Measurements from ENCODE around the gene PLCB4. TPM values are rescaled to one million over a fixed set of nuclear protein-coding genes. Genes with fewer than 3 reads are reported as not detected.

Gene PLCB4
- total RNA-seq, 1 donor from 2014 or later = 10.5 TPM

GRCh38 chr20:9439806-9440205, 370.9 kb downstream of the PLCB4 start:
- no peak overlapping the region for H3K4me3 Mint-ChIP-seq (ENCODE audit: unreplicated experiment)

GRCh38 chr20:9440892-9441291, 372.0 kb downstream of the PLCB4 start:
- H3K27me3 Mint-ChIP-seq (ENCODE audit: unreplicated experiment) = peaks cover 8% of the 10 kb centered on the region
- no peak for DNase-seq (ENCODE audit: low spot score)
- H3K36me3 Mint-ChIP-seq (ENCODE audit: low read depth, unreplicated experiment) = peaks cover 35% of the 10 kb centered on the region
- peaks cover 3% of the 10 kb centered on the region for H3K9me3 Mint-ChIP-seq (ENCODE audit: unreplicated experiment)
- TF ChIP-seq, protein P1, sequence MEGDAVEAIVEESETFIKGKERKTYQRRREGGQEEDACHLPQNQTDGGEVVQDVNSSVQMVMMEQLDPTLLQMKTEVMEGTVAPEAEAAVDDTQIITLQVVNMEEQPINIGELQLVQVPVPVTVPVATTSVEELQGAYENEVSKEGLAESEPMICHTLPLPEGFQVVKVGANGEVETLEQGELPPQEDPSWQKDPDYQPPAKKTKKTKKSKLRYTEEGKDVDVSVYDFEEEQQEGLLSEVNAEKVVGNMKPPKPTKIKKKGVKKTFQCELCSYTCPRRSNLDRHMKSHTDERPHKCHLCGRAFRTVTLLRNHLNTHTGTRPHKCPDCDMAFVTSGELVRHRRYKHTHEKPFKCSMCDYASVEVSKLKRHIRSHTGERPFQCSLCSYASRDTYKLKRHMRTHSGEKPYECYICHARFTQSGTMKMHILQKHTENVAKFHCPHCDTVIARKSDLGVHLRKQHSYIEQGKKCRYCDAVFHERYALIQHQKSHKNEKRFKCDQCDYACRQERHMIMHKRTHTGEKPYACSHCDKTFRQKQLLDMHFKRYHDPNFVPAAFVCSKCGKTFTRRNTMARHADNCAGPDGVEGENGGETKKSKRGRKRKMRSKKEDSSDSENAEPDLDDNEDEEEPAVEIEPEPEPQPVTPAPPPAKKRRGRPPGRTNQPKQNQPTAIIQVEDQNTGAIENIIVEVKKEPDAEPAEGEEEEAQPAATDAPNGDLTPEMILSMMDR (IDR thresholded peaks at IDR 0.05; ENCODE audit: unreplicated experiment) = no peak
- no peak overlapping the region for H3K4me3 Mint-ChIP-seq (ENCODE audit: unreplicated experiment)
- H3K27ac Mint-ChIP-seq (ENCODE audit: unreplicated experiment) = no peak overlapping the region
- H3K4me1 Mint-ChIP-seq (ENCODE audit: unreplicated experiment) = no peaks in the 10 kb centered on the region

More at GRCh38 chr20:9439806-9440205, 370.9 kb downstream of the PLCB4 start:
- Mint-ChIP-seq H3K36me3 (ENCODE audit: low read depth, unreplicated experiment) (peaks cover 35% of the 10 kb centered on the region), H3K27me3 (ENCODE audit: unreplicated experiment) (peaks cover 8% of the 10 kb centered on the region), H3K4me1 (ENCODE audit: unreplicated experiment) (no peaks in the 10 kb centered on the region), H3K9me3 (ENCODE audit: unreplicated experiment) (peaks cover 3% of the 10 kb centered on the region), H3K27ac (ENCODE audit: unreplicated experiment) (no peak overlapping the region)
- no peak for DNase-seq (ENCODE audit: low spot score)
- TF ChIP-seq, protein P1 (IDR thresholded peaks at IDR 0.05; ENCODE audit: unreplicated experiment) = no peak

DNA sequence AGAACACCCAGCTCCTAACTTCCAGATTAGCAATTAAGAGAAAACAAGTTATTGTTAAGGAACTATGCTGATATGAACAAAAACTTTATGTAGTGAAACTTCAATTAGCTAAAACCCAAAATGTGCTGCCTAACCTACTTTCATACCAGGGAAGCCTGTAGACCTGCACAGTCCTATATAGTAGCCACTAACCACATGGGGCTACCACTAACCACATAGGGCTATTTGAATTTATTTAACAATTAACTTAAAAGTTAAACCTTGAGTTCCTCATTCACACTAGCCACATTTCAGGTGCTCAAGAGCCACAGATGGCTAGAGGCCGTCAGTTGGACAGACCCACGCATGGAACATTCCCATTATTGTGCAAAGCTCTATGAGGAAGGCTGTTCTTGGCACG, 373.1 kb downstream of the PLCB4 start:
- no peak overlapping the region for H3K27ac Mint-ChIP-seq (ENCODE audit: unreplicated experiment)
- no peaks in the 10 kb centered on the region for H3K4me1 Mint-ChIP-seq (ENCODE audit: unreplicated experiment)
- H3K36me3 Mint-ChIP-seq (ENCODE audit: low read depth, unreplicated experiment) = peaks cover 35% of the 10 kb centered on the region
- no peak overlapping the region for H3K4me3 Mint-ChIP-seq (ENCODE audit: unreplicated experiment)
- peaks cover 8% of the 10 kb centered on the region for H3K27me3 Mint-ChIP-seq (ENCODE audit: unreplicated experiment)
- TF ChIP-seq, protein P1 (IDR thresholded peaks at IDR 0.05; ENCODE audit: unreplicated experiment) = no peak
- DNase-seq (ENCODE audit: low spot score) = no peak
- peaks cover 3% of the 10 kb centered on the region for H3K9me3 Mint-ChIP-seq (ENCODE audit: unreplicated experiment)

DNA sequence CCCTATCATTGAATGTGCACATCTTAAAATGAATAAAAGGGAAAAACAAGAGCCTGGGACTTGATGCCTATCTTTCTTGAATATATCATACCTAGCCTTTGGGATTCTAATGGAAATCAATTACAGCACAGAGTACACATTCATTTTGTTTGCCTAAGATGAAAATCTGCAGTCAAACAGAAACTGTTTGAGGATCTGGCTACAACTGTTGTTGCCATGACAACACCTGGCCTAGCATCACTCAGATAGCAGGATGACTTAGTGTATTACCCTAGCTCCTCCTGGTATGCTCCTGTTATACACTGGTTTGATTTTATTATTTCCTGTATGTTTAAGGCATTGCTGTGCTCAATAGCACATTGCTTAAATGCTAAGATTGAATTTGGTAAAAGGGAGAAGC, 374.0 kb downstream of the PLCB4 start:
- peaks cover 6% of the 10 kb centered on the region for H3K27me3 Mint-ChIP-seq (ENCODE audit: unreplicated experiment)
- peaks cover 3% of the 10 kb centered on the region for H3K9me3 Mint-ChIP-seq (ENCODE audit: unreplicated experiment)
- DNase-seq (ENCODE audit: low spot score) = no peak
- TF ChIP-seq, protein P1 (IDR thresholded peaks at IDR 0.05; ENCODE audit: unreplicated experiment) = no peak
- H3K27ac Mint-ChIP-seq (ENCODE audit: unreplicated experiment) = no peak overlapping the region
- no peaks in the 10 kb centered on the region for H3K4me1 Mint-ChIP-seq (ENCODE audit: unreplicated experiment)
- H3K36me3 Mint-ChIP-seq (ENCODE audit: low read depth, unreplicated experiment) = peaks cover 27% of the 10 kb centered on the region
- no peak overlapping the region for H3K4me3 Mint-ChIP-seq (ENCODE audit: unreplicated experiment)

- Mint-ChIP-seq H3K4me1 (ENCODE audit: unreplicated experiment) (no peaks in the 10 kb centered on the region), H3K4me3 (ENCODE audit: unreplicated experiment) (no peak overlapping the region), H3K27ac (ENCODE audit: unreplicated experiment) (no peak overlapping the region), H3K27me3 (ENCODE audit: unreplicated experiment) (peaks cover 1% of the 10 kb centered on the region), H3K36me3 (ENCODE audit: low read depth, unreplicated experiment) (peaks cover 11% of the 10 kb centered on the region), H3K9me3 (ENCODE audit: unreplicated experiment) (peaks cover under 1% of the 10 kb centered on the region)
- TF ChIP-seq, protein P1 (IDR thresholded peaks at IDR 0.05; ENCODE audit: unreplicated experiment) = no peak
- no peak for DNase-seq (ENCODE audit: low spot score)
These were observed 376.0 kb downstream of the PLCB4 start for GRCh38 chr20:9444921-9445320.

All from endothelial cell (in vitro differentiated cells).